Panc1 (cell line): ENCODE results near the gene CASQ2.

Experiments used
- POLR2AphosphoS5 ChIP-seq: IDR thresholded peaks from 2 replicates; pipeline ENCODE4 v1.6.1; 2012; ENCODE audit warnings: mild to moderate bottlenecking, low read depth, low read length, moderate library complexity
- REST ChIP-seq, 2 experiments: IDR thresholded peaks; 2 replicates each; pipeline ENCODE4 v1.6.1; 2011 to 2012; ENCODE audit warnings: low read depth in 2 of 2, control low read depth in 1 of 2, low read length in 1 of 2, mild to moderate bottlenecking in 1 of 2, moderate library complexity in 1 of 2; ENCODE audit not compliant: insufficient read depth in 1 of 2
- SIN3A ChIP-seq: IDR thresholded peaks from 2 replicates; pipeline ENCODE4 v1.6.1; 2012; ENCODE audit warnings: low read depth, mild to moderate bottlenecking, low read length, moderate library complexity, borderline replicate concordance; ENCODE audit not compliant: insufficient read depth
- TCF7L2 ChIP-seq: IDR thresholded peaks from 2 replicates; pipeline ENCODE4 v1.6.1; 2011; ENCODE audit warnings: mild to moderate bottlenecking, low read depth, low read length, inconsistent platforms
- TF ChIP-seq, protein P1 (sequence below): fragments of 450-650 bp; IDR thresholded peaks from 2 replicates; pipeline ENCODE4 v1.5.1; 2017; ENCODE audit warnings: mild to moderate bottlenecking

DNA sequence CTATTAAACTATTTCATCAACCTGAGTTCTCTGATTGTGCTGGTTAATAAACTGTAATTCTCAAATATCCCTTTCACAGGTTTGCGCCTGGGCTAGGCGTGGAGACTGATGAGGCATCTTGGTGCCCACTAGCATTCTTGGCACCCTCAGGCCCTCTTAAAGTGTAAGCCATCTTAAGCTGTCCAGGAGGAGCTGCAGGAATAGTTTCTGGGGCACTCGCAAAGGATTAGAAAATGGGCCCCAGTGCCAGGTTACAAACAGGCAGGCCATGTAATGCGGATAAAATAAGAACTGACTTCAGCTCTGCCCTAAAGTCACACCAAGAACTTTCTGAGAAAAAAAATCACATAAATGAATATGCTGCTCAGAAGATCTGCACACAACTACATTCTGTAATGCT is 1.1 kb downstream of the CASQ2 start:
- TF ChIP-seq, protein P1, sequence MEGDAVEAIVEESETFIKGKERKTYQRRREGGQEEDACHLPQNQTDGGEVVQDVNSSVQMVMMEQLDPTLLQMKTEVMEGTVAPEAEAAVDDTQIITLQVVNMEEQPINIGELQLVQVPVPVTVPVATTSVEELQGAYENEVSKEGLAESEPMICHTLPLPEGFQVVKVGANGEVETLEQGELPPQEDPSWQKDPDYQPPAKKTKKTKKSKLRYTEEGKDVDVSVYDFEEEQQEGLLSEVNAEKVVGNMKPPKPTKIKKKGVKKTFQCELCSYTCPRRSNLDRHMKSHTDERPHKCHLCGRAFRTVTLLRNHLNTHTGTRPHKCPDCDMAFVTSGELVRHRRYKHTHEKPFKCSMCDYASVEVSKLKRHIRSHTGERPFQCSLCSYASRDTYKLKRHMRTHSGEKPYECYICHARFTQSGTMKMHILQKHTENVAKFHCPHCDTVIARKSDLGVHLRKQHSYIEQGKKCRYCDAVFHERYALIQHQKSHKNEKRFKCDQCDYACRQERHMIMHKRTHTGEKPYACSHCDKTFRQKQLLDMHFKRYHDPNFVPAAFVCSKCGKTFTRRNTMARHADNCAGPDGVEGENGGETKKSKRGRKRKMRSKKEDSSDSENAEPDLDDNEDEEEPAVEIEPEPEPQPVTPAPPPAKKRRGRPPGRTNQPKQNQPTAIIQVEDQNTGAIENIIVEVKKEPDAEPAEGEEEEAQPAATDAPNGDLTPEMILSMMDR: no peak
- no peak for TF ChIP-seq REST (IDR thresholded peaks at IDR 0.05; ENCODE audit: insufficient read depth in 1 of 2, low read depth in 2 of 2, low read length in 1 of 2)
- TF ChIP-seq POLR2AphosphoS5: no peak
- TF ChIP-seq SIN3A: no peak
- no peak for TF ChIP-seq TCF7L2
